ENCODE measurements around the gene DISP3.

- no peak for TF ChIP-seq CTCF (conservative IDR thresholded peaks at IDR 0.05; ENCODE audit: low read length)
- TF ChIP-seq EZH2phosphoT487 (IDR thresholded peaks at IDR 0.05; ENCODE audit: borderline replicate concordance, low read depth, low read length): no peak
Observed at GRCh38 chr1:11499601-11500331, 20.8 kb downstream of the DISP3 start.
